ENCODE data around the gene GPX2.
"Not testable (repeated sequence)": the region's sequence is repeated elsewhere in the genome, so short reads cannot be mapped to it uniquely, and the experiment has no call there.

GPX2 gene

DNA sequence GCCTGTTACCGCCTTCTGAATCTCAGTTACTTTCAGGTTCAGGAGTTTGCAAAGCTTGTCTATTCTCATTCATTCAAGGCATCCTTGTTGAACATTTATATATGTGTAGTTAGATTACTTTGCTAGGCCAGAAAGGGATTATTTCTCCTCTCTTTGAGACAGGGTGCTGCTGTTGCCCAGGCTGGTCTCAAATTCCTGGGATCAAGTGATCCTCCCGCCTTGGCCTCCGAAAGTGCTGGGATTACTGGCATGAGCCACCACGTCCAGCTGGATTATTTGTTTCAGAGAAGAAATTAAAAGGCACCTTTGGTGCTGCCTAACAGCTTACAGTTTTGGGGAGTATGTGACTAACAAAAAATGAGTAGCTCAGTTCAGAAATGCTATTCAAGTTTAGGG lies 27.5 kb downstream of the GPX2 start:
- H2BK5ac ChIP-seq (ENCODE audit: low read depth, low read length, poor library complexity, severe bottlenecking): no peak overlapping the region
- H3K4me2 ChIP-seq (ENCODE audit: low read length, poor library complexity, severe bottlenecking): peak overlapping the region; percentile 65
- no peak overlapping the region for H3K14ac ChIP-seq (ENCODE audit: low read length in 2 of 2)
- H3K9ac ChIP-seq (ENCODE audit: low read length): peak overlapping the region; percentile 97
- H2BK120ac ChIP-seq (ENCODE audit: low read depth, low read length): no peak overlapping the region
- H2AFZ ChIP-seq (ENCODE audit: low read depth, low read length): no peak overlapping the region
- no peaks in the 10 kb centered on the region for H3K36me3 ChIP-seq (ENCODE audit: control insufficient read depth in 1 of 2, insufficient read depth in 2 of 2, low read depth in 1 of 2, low read length in 2 of 2)
- H3K23ac ChIP-seq (ENCODE audit: low read length in 2 of 2): no peak overlapping the region
- peaks cover 2% of the 10 kb centered on the region for H3K79me1 ChIP-seq (replicated peaks; ENCODE audit: low read length, poor library complexity, severe bottlenecking)
- peaks cover 0 to 4% of the 10 kb centered on the region in 2 experiments for H3K27me3 ChIP-seq (ENCODE audit: control insufficient read depth in 1 of 2, insufficient read depth in 1 of 2, low read length in 2 of 2)
- no peak for DNase-seq
- H3K9me3 ChIP-seq (ENCODE audit: control insufficient read depth, low read length): no peaks in the 10 kb centered on the region
- 71% methylated on average over 3 of the region's 4 CpGs for WGBS
- peak overlapping the region; percentile 88 to 89 for H3K4me3 ChIP-seq (ENCODE audit: insufficient read depth in 1 of 2, low read depth in 1 of 2, low read length in 2 of 2)
- H3K4ac ChIP-seq (ENCODE audit: low read depth in 1 of 2, low read length in 2 of 2): no peak overlapping the region
- H3K27ac ChIP-seq (ENCODE audit: low read length, poor library complexity, severe bottlenecking): no peak overlapping the region
- peaks cover 6% of the 10 kb centered on the region for H3K4me1 ChIP-seq (ENCODE audit: control insufficient read depth, insufficient read depth, low read depth, low read length)
- no peak overlapping the region for H2AK5ac ChIP-seq (ENCODE audit: low read length, severe bottlenecking)
- no peak overlapping the region for H4K91ac ChIP-seq (ENCODE audit: low read length)
- peak overlapping the region; percentile 66 for H4K8ac ChIP-seq (ENCODE audit: low read length)
- no peak overlapping the region for H2BK15ac ChIP-seq (ENCODE audit: low read depth, poor library complexity, severe bottlenecking)
- H2BK12ac ChIP-seq (ENCODE audit: low read length in 2 of 2): no peak overlapping the region
- no peak overlapping the region for H3K18ac ChIP-seq (ENCODE audit: low read depth in 1 of 2, low read length in 2 of 2)

DNA sequence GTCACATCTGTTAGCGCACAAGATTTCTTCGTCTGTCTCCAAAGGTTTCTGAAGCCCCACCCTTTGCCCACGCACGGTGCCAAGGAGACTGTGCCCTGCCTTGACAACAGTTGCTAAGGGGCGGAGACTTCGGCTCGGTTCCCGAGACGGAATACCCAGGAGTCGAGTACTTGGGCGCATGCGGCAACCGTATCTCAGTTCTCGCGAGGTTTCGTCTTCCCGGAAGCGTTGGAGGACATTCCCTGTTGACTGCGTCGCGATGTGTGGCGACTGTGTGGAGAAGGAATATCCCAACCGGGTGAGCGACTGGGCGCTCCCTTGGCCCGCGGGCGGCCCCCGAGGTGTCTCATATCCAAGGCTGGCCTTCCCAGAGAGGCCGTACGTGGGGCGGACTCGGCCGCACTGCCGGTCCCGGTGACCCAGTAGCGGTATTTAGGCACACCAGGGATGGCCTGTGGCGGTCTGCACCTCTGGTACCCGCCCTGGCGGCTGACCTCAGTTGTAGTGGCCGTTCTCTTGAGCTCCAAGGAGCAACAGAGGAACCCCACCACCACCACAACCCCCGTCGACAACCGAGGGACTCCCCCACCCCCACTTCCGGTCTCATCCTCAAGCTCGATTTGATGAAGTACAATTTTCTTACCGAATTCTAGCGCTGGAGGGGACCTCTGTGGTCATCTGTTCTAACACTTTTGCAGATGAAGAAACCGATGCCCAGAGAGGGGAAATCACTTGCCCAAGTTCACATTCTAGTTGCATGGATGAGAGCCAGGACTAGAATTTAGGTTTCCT lies 28.1 kb downstream of the GPX2 start, which contains the start of gene CHURC1:
Gene CHURC1 (plus strand): TSS at position 219 of the 792 bp plus-strand sequence. CDS start 41 bp downstream, at position 260.
- H3K9me3 ChIP-seq (ENCODE audit: control insufficient read depth, low read length): no peaks in the 10 kb centered on the region
- H2AK5ac ChIP-seq (ENCODE audit: low read length, severe bottlenecking): peak within 1 kb of the TSS; percentile 83
- H2AFZ ChIP-seq (ENCODE audit: low read depth, low read length): peak within 1 kb of the TSS; percentile 76
- peak within 1 kb of the TSS; percentile 67 for H4K91ac ChIP-seq (ENCODE audit: low read length)
- under 1% methylated on average over 49 of the region's 49 CpGs for WGBS
- no peak within 1 kb of the TSS for H2BK12ac ChIP-seq (ENCODE audit: low read length in 2 of 2)
- peak within 1 kb of the TSS; percentile 35 for H2BK120ac ChIP-seq (ENCODE audit: low read depth, low read length)
- H3K18ac ChIP-seq (ENCODE audit: low read depth in 1 of 2, low read length in 2 of 2): peak within 1 kb of the TSS; percentile 78 to 95
- H3K9ac ChIP-seq (ENCODE audit: low read length): peak within 1 kb of the TSS; percentile 97
- peak within 1 kb of the TSS; percentile 83 for H3K27ac ChIP-seq (ENCODE audit: low read length, poor library complexity, severe bottlenecking)
- H3K4ac ChIP-seq (ENCODE audit: low read depth in 1 of 2, low read length in 2 of 2): peak within 1 kb of the TSS; percentile 83 to 95
- peak within 1 kb of the TSS; percentile 88 to 89 for H3K4me3 ChIP-seq (ENCODE audit: insufficient read depth in 1 of 2, low read depth in 1 of 2, low read length in 2 of 2)
- H4K8ac ChIP-seq (ENCODE audit: low read length): peak within 1 kb of the TSS; percentile 71
- H3K23ac ChIP-seq (ENCODE audit: low read length in 2 of 2): no peak within 1 kb of the TSS
- peak within 1 kb of the TSS; percentile 65 for H3K4me2 ChIP-seq (ENCODE audit: low read length, poor library complexity, severe bottlenecking)
- peaks cover 4% of the 10 kb centered on the region for H3K4me1 ChIP-seq (ENCODE audit: control insufficient read depth, insufficient read depth, low read depth, low read length)
- peak within 1 kb of the TSS; percentile 68 for H2BK5ac ChIP-seq (ENCODE audit: low read depth, low read length, poor library complexity, severe bottlenecking)
- DNase-seq: peak; percentile 98
- H2BK15ac ChIP-seq (ENCODE audit: low read depth, poor library complexity, severe bottlenecking): peak within 1 kb of the TSS; percentile 39
- peak within 1 kb of the TSS in 1 of 2 experiments; percentile 96 for H3K14ac ChIP-seq (ENCODE audit: low read length in 2 of 2)
- no peaks in the 10 kb centered on the region for H3K36me3 ChIP-seq (ENCODE audit: control insufficient read depth in 1 of 2, insufficient read depth in 2 of 2, low read depth in 1 of 2, low read length in 2 of 2)
- peaks cover 3 to 7% of the 10 kb centered on the region in 2 experiments for H3K27me3 ChIP-seq (ENCODE audit: control insufficient read depth in 1 of 2, insufficient read depth in 1 of 2, low read length in 2 of 2)
- peaks cover 2% of the 10 kb centered on the region for H3K79me1 ChIP-seq (replicated peaks; ENCODE audit: low read length, poor library complexity, severe bottlenecking)

DNA sequence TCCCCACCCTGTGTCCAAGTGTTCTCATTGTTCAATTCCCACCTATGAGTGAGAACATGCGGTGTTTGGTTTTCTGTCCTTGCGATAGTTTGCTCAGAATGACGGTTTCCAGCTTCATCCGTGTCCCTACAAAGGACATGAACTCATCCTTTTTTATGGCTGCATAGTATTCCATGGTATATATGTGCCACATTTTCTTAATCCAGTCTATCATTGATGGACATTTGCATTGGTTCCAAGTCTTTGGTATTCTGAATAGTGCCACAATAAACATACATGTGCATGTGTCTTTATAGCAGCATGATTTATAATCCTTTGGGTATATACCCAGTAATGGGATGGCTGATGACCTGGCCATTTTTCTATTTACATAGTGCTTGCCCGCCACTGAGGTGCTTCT lies 29.1 kb downstream of the GPX2 start:
- H2BK5ac ChIP-seq (ENCODE audit: low read depth, low read length, poor library complexity, severe bottlenecking); H2BK12ac ChIP-seq (ENCODE audit: low read length in 2 of 2); H3K79me1 ChIP-seq (replicated peaks; ENCODE audit: low read length, poor library complexity, severe bottlenecking); H2AK5ac ChIP-seq (ENCODE audit: low read length, severe bottlenecking); H3K9me3 ChIP-seq (ENCODE audit: control insufficient read depth, low read length); H3K4ac ChIP-seq (ENCODE audit: low read depth in 1 of 2, low read length in 2 of 2); H2AFZ ChIP-seq (ENCODE audit: low read depth, low read length); DNase-seq; H2BK15ac ChIP-seq (ENCODE audit: low read depth, poor library complexity, severe bottlenecking); H3K27ac ChIP-seq (ENCODE audit: low read length, poor library complexity, severe bottlenecking); H4K8ac ChIP-seq (ENCODE audit: low read length); H3K23ac ChIP-seq (ENCODE audit: low read length in 2 of 2); H2BK120ac ChIP-seq (ENCODE audit: low read depth, low read length); H4K91ac ChIP-seq (ENCODE audit: low read length); H3K14ac ChIP-seq (ENCODE audit: low read length in 2 of 2); H3K18ac ChIP-seq (ENCODE audit: low read depth in 1 of 2, low read length in 2 of 2); H3K4me1 ChIP-seq (ENCODE audit: control insufficient read depth, insufficient read depth, low read depth, low read length); H3K36me3 ChIP-seq (ENCODE audit: control insufficient read depth in 1 of 2, insufficient read depth in 2 of 2, low read depth in 1 of 2, low read length in 2 of 2): not testable (repeated sequence)
- H3K27me3 ChIP-seq (ENCODE audit: control insufficient read depth in 1 of 2, insufficient read depth in 1 of 2, low read length in 2 of 2): peaks cover 9 to 16% of the 10 kb centered on the region in 2 experiments
- 88% methylated on average over 1 of the region's 5 CpGs for WGBS
- H3K4me2 ChIP-seq (ENCODE audit: low read length, poor library complexity, severe bottlenecking): peak overlapping the region; percentile 34
- H3K9ac ChIP-seq (ENCODE audit: low read length): peak overlapping the region; percentile 97
- peak overlapping the region in 1 of 2 experiments; percentile 88 for H3K4me3 ChIP-seq (ENCODE audit: insufficient read depth in 1 of 2, low read depth in 1 of 2, low read length in 2 of 2)

GRCh38 chr14:64912261-64912660 lies 30.3 kb downstream of the GPX2 start:
- H3K27ac ChIP-seq (ENCODE audit: low read length, poor library complexity, severe bottlenecking): no peak overlapping the region
- H3K9me3 ChIP-seq (ENCODE audit: control insufficient read depth, low read length): no peaks in the 10 kb centered on the region
- no peak overlapping the region for H3K4me2 ChIP-seq (ENCODE audit: low read length, poor library complexity, severe bottlenecking)
- H3K14ac ChIP-seq (ENCODE audit: low read length in 2 of 2): no peak overlapping the region
- H3K36me3 ChIP-seq (ENCODE audit: control insufficient read depth in 1 of 2, insufficient read depth in 2 of 2, low read depth in 1 of 2, low read length in 2 of 2): no peaks in the 10 kb centered on the region
- H2AFZ ChIP-seq (ENCODE audit: low read depth, low read length): no peak overlapping the region
- no peak overlapping the region for H3K4ac ChIP-seq (ENCODE audit: low read depth in 1 of 2, low read length in 2 of 2)
- no peak overlapping the region for H2AK5ac ChIP-seq (ENCODE audit: low read length, severe bottlenecking)
- peak; percentile 8 for DNase-seq
- H3K79me1 ChIP-seq (replicated peaks; ENCODE audit: low read length, poor library complexity, severe bottlenecking): peaks cover 2% of the 10 kb centered on the region
- H2BK12ac ChIP-seq (ENCODE audit: low read length in 2 of 2): no peak overlapping the region
- no peak overlapping the region for H2BK120ac ChIP-seq (ENCODE audit: low read depth, low read length)
- no peak overlapping the region for H4K91ac ChIP-seq (ENCODE audit: low read length)
- no peak overlapping the region for H4K8ac ChIP-seq (ENCODE audit: low read length)
- peaks cover 9 to 18% of the 10 kb centered on the region in 2 experiments for H3K27me3 ChIP-seq (ENCODE audit: control insufficient read depth in 1 of 2, insufficient read depth in 1 of 2, low read length in 2 of 2)
- no peak overlapping the region for H2BK5ac ChIP-seq (ENCODE audit: low read depth, low read length, poor library complexity, severe bottlenecking)
- H3K18ac ChIP-seq (ENCODE audit: low read depth in 1 of 2, low read length in 2 of 2): no peak overlapping the region
- peaks cover 2% of the 10 kb centered on the region for H3K4me1 ChIP-seq (ENCODE audit: control insufficient read depth, insufficient read depth, low read depth, low read length)
- H3K4me3 ChIP-seq (ENCODE audit: insufficient read depth in 1 of 2, low read depth in 1 of 2, low read length in 2 of 2): no peak overlapping the region
- no CpG with 5 or more reads among the region's 1 CpG for WGBS
- H2BK15ac ChIP-seq (ENCODE audit: low read depth, poor library complexity, severe bottlenecking): no peak overlapping the region
- H3K9ac ChIP-seq (ENCODE audit: low read length): no peak overlapping the region
- no peak overlapping the region for H3K23ac ChIP-seq (ENCODE audit: low read length in 2 of 2)

Measured in mesenchymal stem cell (in vitro differentiated cells and primary cell).